K562 (cell line): Measurements from ENCODE around the gene BCL10. TPM values are rescaled to one million over a fixed set of nuclear protein-coding genes. Genes with fewer than 3 reads are reported as not detected.
A peak's percentile ranks its signal among the peaks of the same experiment; 100 is the strongest.

Experiments
- ATF3 ChIP-seq, 2 experiments: fragments of 450-650 bp in 1 of 2; sonication (generic) in 1 of 2; formaldehyde crosslinking in 1 of 2; IDR thresholded peaks in 1 of 2; conservative IDR thresholded peaks in 1 of 2; 2 replicates each; pipeline versions ENCODE4 v1.6.1 to v1.8.1; 2016 to 2023; ENCODE audit warnings: mild to moderate bottlenecking in 2 of 2, moderate library complexity in 2 of 2, inconsistent platforms in 1 of 2, missing genetic modification reagents in 1 of 2
- ATF7 ChIP-seq: fragments of 450-650 bp; IDR thresholded peaks from 2 replicates; pipeline ENCODE4 v1.7.1; 2014; ENCODE audit warnings: mild to moderate bottlenecking, moderate library complexity
- CHAMP1 ChIP-seq: fragments of 450-650 bp; IDR thresholded peaks from 2 replicates; pipeline ENCODE4 v1.6.1; 2016; ENCODE audit warnings: mild to moderate bottlenecking
- FOS ChIP-seq: IDR thresholded peaks from 3 replicates; pipeline ENCODE4 v1.6.1; 2011; ENCODE audit not compliant: insufficient read length; ENCODE audit errors: extremely low read depth
- HDAC2 ChIP-seq: fragments of 450-650 bp; IDR thresholded peaks from 2 replicates; pipeline ENCODE4 v1.6.1; 2016; ENCODE audit warnings: mild to moderate bottlenecking
- MEIS2 ChIP-seq: fragments of 450-650 bp; IDR thresholded peaks from 2 replicates; pipeline ENCODE4 v1.6.1; 2014; ENCODE audit warnings: mild to moderate bottlenecking; ENCODE audit not compliant: partially characterized antibody
- NCOA6 ChIP-seq: fragments of 450-650 bp; IDR thresholded peaks from 2 replicates; pipeline ENCODE4 v1.6.1; 2017; ENCODE audit warnings: mild to moderate bottlenecking
- NFRKB ChIP-seq: fragments of 450-650 bp; IDR thresholded peaks from 2 replicates; pipeline ENCODE4 v1.6.1; 2016; ENCODE audit warnings: low read depth
- NR1H2 ChIP-seq: sonication (generic); formaldehyde crosslinking; IDR thresholded peaks from 2 replicates; pipeline ENCODE4 v1.4.0; 2020; ENCODE audit warnings: mild to moderate bottlenecking, missing genetic modification reagents
- PYGO2 ChIP-seq: fragments of 450-650 bp; IDR thresholded peaks from 2 replicates; pipeline ENCODE4 v1.6.1; 2016; ENCODE audit warnings: mild to moderate bottlenecking, missing genetic modification characterization, moderate library complexity, missing compliant biosample characterization
- SIRT6 ChIP-seq: IDR thresholded peaks from one replicate; pipeline ENCODE4 v1.6.1; 2012; ENCODE audit warnings: low read depth, mild to moderate bottlenecking, control low read depth, inconsistent platforms, low read length, moderate library complexity
- SNAPC5 ChIP-seq: fragments of 250-450 bp; sonication (Bioruptor Pico); IDR thresholded peaks from 2 replicates; pipeline ENCODE4 v1.8.0; 2021; ENCODE audit warnings: moderate library complexity, mild to moderate bottlenecking, inconsistent platforms
- SP1 ChIP-seq: sonication (generic); formaldehyde crosslinking; IDR thresholded peaks from 2 replicates; pipeline ENCODE4 v1.8.1; 2022; ENCODE audit warnings: mild to moderate bottlenecking, missing genetic modification reagents
- TAF7 ChIP-seq: fragments of 450-650 bp; IDR thresholded peaks from 2 replicates; pipeline ENCODE4 v1.6.1; 2016; ENCODE audit warnings: missing genetic modification characterization, missing compliant biosample characterization
- ZNF197 ChIP-seq: fragments of 200-800 bp; sonication (Bioruptor generic); IDR thresholded peaks from 2 replicates; pipeline ENCODE4 v1.6.1; 2016; ENCODE audit warnings: low read depth, missing genetic modification characterization, missing compliant biosample characterization
- ZNF408 ChIP-seq: fragments of 250-450 bp; sonication (Bioruptor Pico); IDR thresholded peaks from 2 replicates; pipeline ENCODE4 v1.4.0; 2020; ENCODE audit warnings: low read depth, mild to moderate bottlenecking, moderate library complexity
- ZNF445 ChIP-seq: fragments of 250-450 bp; sonication (Bioruptor Pico); IDR thresholded peaks from 2 replicates; pipeline ENCODE4 v1.4.0; 2020; ENCODE audit warnings: low read depth, mild to moderate bottlenecking, moderate library complexity
- ZNF77 ChIP-seq: fragments of 250-450 bp; sonication (Bioruptor Pico); IDR thresholded peaks from 2 replicates; pipeline ENCODE4 v1.5.0; 2020
- polyA plus RNA-seq, 8 experiments: library from polyadenylated mRNA; depleted of rRNA in 4 of 8; stranded (reverse) in 5 of 8; unstranded in 3 of 8; fragments of >200 nt; fragmentation: Nextera tagmentation in 2 of 8; fragmentation: Illumina TruSeq in 1 of 8; extraction: Ambion mirVana in 2 of 8; extraction: Trizol in 1 of 8; gene quantifications; 2 replicates each; pipeline versions ENCODE4 v1.2.1 to v1.2.3, GENCODE V29; 2011 to 2014; ENCODE audit warnings: inconsistent platforms in 1 of 8, missing spikeins in 1 of 8
- total RNA-seq, 7 experiments: library from RNA; depleted of rRNA in 6 of 7; stranded (reverse); fragments of >200 nt in 6 of 7; fragmentation: Illumina TruSeq in 2 of 7; extraction: Trizol in 2 of 7; gene quantifications; 2 replicates each; pipeline versions ENCODE4 v1.2.1 to v1.2.3, GENCODE V29; 2011 to 2021; ENCODE audit warnings: low replicate concordance in 1 of 7
- TF ChIP-seq, protein P1 (sequence below): fragments of 450-650 bp; formaldehyde crosslinking; IDR thresholded peaks from 2 replicates; pipeline ENCODE4 v1.4.0; 2020; ENCODE audit warnings: mild to moderate bottlenecking, moderate library complexity
- TF ChIP-seq, protein P2 (sequence below): fragments of 450-650 bp; IDR thresholded peaks from 2 replicates; pipeline ENCODE4 v1.7.1; 2018; ENCODE audit warnings: mild to moderate bottlenecking, low read depth; ENCODE audit not compliant: partially characterized antibody

BCL10 gene
- total and polyA plus RNA-seq, 9 of the 15 experiments (the other 6 are each of a cell fraction or from before 2014, with no cell fraction given), result 8.0 to 19.4 (median 12.3) TPM

DNA sequence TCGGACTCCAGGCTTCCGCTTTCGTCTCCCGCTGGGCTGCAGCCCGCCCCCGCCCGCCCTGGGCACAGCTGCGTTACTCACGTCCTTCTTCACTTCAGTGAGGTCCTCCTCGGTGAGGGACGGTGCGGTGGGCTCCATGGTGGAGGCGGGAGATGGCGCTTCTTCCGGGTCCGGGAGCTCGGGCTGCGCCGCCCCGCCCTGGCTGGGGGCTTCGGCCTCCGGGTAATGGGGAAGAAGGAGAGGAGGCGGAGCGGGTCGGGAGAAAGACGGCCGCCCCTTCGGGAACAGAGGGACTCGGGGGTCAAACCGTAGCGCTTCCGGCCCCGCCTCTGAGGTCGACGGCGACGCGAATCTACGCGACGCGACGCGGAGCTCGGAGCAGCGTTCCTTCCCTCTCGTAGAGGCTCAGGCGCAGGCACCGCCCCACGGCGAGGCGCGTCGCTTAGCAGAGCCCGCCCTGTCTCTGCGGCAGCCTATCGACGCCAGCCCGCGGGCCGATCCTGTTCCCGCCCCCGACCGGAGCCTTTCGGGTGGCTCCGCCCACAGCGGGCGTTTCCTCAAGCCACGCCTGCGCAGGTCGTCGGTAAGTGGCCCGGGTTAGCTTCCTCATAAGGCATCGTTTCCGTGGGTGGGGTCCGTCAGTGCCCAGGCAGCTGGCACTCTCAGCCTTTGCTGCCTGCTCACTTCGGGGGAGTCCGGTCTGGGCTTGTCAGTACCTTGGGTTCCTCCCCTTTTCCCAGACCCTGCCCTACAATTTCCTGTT, at the start of gene BCL10 (continued):
- no peak for TF ChIP-seq NR1H2
- TF ChIP-seq PYGO2 (tag), result no peak
- no peak for TF ChIP-seq ZNF197 (CRISPR knock-in tag)
- TF ChIP-seq NCOA6, result peak; percentile 80; the same call in 1 of the 2 replicates
- no peak for TF ChIP-seq ZNF445
- TF ChIP-seq SP1 (CRISPR knock-in tag), result peak; percentile 92
- TF ChIP-seq SIRT6, result no peak
- TF ChIP-seq, protein P1, sequence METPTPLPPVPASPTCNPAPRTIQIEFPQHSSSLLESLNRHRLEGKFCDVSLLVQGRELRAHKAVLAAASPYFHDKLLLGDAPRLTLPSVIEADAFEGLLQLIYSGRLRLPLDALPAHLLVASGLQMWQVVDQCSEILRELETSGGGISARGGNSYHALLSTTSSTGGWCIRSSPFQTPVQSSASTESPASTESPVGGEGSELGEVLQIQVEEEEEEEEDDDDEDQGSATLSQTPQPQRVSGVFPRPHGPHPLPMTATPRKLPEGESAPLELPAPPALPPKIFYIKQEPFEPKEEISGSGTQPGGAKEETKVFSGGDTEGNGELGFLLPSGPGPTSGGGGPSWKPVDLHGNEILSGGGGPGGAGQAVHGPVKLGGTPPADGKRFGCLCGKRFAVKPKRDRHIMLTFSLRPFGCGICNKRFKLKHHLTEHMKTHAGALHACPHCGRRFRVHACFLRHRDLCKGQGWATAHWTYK (CRISPR knock-in tag), result no peak
- TF ChIP-seq ATF3 (IDR thresholded peaks at IDR 0.05), result no peak
- TF ChIP-seq ATF3 (CRISPR knock-in tag; conservative IDR thresholded peaks at IDR 0.05), result no peak
- no peak for TF ChIP-seq SNAPC5 (CRISPR knock-in tag)
- TF ChIP-seq ZNF77, result no peak
- no peak for TF ChIP-seq HDAC2
- TF ChIP-seq, protein P2, sequence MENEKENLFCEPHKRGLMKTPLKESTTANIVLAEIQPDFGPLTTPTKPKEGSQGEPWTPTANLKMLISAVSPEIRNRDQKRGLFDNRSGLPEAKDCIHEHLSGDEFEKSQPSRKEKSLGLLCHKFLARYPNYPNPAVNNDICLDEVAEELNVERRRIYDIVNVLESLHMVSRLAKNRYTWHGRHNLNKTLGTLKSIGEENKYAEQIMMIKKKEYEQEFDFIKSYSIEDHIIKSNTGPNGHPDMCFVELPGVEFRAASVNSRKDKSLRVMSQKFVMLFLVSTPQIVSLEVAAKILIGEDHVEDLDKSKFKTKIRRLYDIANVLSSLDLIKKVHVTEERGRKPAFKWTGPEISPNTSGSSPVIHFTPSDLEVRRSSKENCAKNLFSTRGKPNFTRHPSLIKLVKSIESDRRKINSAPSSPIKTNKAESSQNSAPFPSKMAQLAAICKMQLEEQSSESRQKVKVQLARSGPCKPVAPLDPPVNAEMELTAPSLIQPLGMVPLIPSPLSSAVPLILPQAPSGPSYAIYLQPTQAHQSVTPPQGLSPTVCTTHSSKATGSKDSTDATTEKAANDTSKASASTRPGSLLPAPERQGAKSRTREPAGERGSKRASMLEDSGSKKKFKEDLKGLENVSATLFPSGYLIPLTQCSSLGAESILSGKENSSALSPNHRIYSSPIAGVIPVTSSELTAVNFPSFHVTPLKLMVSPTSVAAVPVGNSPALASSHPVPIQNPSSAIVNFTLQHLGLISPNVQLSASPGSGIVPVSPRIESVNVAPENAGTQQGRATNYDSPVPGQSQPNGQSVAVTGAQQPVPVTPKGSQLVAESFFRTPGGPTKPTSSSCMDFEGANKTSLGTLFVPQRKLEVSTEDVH, result peak; percentile 83
- no peak for TF ChIP-seq ZNF408 (CRISPR knock-in tag)
- TF ChIP-seq FOS, result no peak
- TF ChIP-seq MEIS2, result peak; percentile 89
- no peak for TF ChIP-seq NFRKB
- peak; percentile 67; the same call in 1 of the 2 replicates for TF ChIP-seq TAF7 (tag)
- no peak for TF ChIP-seq CHAMP1
- peak; percentile 70 for TF ChIP-seq ATF7
